ENCODE measurements around the gene GALP.

DNA sequence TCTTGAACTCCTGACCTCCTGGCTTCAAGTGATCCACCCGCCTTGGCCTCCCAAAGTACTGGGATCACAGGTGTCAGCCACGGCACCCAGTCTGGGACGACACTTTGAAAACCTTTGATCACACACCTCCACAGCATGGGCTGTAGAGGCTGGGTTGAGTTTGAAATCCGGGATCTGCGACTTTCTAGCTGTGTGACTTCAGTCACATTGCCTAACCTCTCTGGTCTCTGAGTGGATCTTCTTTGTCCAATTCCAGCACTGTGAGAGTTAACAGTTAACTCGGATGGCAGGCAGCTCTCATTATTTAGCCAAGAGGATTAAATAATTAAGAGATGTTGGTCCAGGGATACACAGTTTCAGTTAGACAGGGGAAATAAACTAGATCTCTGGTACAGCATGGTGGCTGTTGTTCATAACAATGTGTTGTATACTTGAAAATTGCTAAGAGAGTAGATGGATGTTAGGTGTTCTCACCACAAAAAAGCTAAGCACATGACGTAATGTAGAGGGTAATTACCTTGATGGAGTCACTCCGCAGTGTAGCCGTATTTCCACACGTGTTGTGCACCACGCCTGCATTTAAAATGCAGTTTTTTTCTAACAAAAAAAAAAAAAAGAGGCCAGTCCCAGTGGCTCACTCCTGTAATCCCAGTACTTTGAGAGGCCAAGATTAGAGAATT, 1.9 kb downstream of the GALP start:
- no peak for TF ChIP-seq EZH2phosphoT487 (IDR thresholded peaks at IDR 0.05; ENCODE audit: borderline replicate concordance)
- TF ChIP-seq, protein P1, sequence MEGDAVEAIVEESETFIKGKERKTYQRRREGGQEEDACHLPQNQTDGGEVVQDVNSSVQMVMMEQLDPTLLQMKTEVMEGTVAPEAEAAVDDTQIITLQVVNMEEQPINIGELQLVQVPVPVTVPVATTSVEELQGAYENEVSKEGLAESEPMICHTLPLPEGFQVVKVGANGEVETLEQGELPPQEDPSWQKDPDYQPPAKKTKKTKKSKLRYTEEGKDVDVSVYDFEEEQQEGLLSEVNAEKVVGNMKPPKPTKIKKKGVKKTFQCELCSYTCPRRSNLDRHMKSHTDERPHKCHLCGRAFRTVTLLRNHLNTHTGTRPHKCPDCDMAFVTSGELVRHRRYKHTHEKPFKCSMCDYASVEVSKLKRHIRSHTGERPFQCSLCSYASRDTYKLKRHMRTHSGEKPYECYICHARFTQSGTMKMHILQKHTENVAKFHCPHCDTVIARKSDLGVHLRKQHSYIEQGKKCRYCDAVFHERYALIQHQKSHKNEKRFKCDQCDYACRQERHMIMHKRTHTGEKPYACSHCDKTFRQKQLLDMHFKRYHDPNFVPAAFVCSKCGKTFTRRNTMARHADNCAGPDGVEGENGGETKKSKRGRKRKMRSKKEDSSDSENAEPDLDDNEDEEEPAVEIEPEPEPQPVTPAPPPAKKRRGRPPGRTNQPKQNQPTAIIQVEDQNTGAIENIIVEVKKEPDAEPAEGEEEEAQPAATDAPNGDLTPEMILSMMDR (conservative IDR thresholded peaks at IDR 0.05; ENCODE audit: low read length), result no peak

Measured in Loucy (cell line).